Stimulated activated CD4-positive, alpha-beta T cell treated with anti-CD3 and anti-CD28 coated beads, TNF-alpha, amount 100 ng/mL, for 24 hours (primary cell): Measurements from ENCODE around the gene FLT3LG.

Source experiments
- DNase-seq, 3 experiments: peaks; one replicate each; pipeline ENCODE4 v3.0.0-alpha.2; 2020; ENCODE audit warnings: low read depth in 3 of 3

Gene FLT3LG, protein sequence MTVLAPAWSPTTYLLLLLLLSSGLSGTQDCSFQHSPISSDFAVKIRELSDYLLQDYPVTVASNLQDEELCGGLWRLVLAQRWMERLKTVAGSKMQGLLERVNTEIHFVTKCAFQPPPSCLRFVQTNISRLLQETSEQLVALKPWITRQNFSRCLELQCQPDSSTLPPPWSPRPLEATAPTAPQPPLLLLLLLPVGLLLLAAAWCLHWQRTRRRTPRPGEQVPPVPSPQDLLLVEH

DNA sequence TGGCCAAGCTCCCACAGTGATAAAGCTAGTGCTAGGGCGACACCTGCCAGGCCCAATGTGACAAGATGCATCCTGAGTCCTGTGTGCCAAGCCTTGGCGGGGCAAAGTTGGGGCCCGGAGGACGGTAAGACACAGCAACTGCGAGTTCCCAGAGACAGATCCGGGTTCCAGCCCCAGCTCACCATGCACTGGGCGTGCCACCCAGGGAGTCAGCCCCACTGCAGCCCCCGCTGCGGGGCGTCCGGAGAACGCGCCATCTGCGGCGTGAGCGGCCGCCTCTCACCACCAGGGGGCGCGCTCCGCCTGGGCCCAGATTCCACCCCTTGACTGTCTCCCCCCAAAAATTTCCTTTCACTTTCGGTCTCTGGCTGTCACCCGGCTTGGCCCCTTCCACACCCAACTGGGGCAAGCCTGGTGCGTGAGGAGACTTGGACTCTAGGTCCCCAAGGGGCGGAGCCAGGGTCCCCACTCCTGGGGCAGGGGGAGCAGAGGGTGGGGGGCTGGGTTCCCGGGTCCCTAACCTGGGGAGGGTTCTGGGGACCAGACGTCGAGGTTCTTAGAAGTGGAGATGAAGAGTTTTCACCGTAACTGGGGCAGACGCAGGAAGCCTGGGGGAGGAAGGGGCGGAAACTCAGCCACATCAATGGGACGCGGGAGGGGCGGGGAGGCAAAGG, at the start of gene FLT3LG:
Gene FLT3LG (plus strand): TSS at position 348 of the 674 bp plus-strand sequence. CDS start 425 bp downstream, outside the sequence.
- DNase-seq, result peak; percentile 79 to 86 (median 82)

DNA sequence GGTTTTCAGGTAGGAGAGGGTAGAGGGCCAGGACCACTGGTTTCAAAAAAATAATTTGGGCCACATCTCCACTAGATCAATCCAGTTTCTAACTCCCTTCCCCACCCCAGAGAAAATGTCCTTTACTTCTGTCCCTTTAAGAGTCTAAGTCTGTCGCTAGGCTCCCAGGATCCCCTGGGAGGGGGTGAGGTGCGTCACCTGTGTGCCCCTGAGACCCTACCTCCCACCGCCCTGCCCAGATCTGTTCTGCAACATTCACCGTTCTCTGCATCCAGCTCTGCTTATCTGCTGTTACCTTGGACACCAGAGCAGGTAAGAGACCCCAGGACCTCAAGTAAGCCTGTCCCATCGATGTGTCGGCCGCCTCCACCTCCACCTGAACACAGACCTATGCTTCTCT, 48.8 kb upstream of the FLT3LG start, which contains the start of gene GFY:
Gene GFY (plus strand): TSS at position 211 of the 400 bp plus-strand sequence. CDS start 1,043 bp downstream, outside the sequence.
- DNase-seq, result no peak

DNA sequence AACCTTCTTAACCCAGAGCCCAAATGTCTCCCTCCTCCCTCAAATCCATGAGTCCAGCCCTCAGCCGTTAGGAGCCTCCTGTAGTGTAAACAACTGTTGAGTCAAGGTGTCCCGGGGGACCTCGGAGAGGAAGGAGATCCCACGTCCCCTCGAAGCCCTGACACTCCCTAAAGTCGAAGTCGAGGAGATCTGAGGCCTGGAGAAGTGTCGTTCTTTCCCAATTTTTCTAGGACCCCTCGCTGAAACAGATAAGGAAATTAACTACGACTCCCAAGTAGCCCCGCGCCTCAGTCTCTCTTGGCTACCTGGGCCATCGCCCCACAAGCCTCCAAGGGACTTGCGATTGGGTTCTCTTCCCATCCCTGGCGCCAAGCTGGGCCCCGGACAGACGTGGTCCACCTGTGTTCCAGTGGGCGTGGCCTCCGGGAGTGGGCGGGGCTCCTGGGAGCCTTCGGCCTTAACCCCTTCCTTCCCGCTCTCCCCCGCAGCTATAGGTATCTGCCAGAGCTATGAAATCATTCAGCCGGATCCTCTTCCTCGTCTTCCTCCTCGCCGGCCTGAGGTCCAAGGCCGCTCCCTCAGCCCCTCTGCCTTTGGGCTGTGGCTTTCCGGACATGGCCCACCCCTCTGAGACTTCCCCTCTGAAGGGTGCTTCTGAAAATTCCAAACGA, 48.0 kb upstream of the FLT3LG start:
- DNase-seq, result peak in 1 of 3 experiments; percentile 46

DNA sequence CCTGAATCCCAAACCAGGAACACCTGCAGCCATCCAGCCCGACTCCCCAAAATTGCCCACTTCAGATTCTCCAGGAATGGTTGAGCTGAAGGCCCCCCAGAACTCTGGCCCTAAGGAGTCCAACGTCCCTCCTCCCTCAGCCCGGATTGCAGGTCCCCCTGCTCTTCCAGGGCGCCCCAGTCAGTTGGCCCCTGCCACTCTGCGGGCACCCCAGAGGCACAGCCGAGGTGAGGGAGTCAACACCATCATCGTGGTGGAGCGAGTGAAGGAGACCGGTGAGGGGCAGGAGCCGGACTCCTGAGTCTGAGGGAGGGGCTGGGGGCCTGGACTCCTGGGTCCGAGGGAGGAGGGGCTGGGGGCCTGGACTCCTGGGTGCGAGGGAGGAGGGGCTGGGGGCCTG, 46.7 kb upstream of the FLT3LG start:
- no peak for DNase-seq

DNA sequence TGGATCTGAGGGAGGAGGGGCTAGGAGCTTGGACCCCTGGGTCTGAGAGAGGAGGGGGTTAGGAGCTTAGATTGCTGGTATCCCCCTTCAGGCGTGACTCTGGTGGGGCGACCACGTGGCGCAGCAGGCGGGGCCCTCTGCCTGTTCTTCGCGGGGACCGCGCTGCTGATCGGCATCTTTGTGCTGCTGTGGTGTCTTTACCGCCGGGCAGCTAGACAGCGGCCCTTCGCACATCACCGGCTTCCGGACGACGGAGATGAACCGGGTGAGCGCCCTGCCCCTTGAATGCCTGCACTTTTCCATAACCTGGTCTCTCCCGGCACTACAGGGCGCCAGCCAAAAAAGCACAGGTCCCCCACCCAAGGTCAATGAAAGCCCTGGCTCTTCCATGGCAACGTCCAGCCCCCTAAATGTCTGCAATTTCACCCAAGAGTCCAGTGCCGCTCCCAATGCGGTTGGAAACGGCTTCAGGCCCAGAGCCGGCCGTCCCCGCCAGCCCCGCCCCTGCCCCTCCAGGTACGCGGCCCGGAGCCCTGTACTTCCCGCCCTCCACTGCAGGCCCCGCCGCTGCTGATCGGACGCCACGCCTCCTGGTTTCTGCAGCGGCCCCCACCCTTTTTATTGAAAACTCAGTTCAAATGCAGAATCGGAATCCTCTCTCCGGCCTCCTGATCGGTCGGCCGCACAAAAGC, 46.0 kb upstream of the FLT3LG start:
- no peak for DNase-seq

DNA sequence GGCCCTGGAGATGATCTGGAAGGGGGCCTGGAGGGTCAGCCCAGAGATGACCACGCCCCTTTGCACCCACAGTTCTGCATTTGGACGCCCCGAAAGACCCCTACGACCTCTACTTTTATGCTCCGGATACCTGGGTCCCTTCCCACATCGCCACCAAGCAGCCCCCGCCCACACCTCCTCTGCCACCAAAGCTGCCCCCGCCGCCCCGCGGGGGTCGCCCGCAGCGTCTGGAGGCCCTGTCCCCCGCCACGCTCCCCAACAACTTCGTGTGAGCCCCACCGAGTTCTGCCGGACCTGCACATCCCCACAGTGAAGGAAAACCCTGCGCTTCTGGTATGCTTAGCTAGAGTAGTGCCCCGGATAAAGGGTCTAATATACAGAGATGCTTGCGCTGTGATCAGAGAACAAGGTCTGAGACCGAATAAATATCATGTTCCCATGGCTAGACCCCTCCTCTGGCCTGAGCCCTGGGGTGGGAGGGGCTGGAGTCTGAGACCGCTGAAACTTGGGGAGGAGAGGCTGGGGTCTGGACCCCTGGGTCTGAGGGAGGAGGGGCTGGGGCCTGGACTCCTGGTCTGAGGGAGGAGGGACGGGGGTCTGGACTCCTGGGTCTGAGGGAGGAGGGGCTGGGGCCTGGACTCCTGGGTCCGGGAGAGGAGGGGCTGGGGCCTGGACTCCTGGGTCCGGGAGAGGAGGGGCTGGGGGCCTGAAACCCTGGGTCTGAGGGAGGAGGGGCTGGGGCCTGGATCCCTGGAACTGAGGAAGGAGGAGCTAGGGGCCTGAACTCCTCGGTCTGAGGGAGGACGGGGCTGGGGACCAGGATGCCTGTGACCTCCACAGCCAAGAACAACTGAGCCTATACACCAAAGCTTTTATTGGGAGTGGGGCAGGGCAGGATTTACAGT, 45.2 kb upstream of the FLT3LG start:
- no peak for DNase-seq

DNA sequence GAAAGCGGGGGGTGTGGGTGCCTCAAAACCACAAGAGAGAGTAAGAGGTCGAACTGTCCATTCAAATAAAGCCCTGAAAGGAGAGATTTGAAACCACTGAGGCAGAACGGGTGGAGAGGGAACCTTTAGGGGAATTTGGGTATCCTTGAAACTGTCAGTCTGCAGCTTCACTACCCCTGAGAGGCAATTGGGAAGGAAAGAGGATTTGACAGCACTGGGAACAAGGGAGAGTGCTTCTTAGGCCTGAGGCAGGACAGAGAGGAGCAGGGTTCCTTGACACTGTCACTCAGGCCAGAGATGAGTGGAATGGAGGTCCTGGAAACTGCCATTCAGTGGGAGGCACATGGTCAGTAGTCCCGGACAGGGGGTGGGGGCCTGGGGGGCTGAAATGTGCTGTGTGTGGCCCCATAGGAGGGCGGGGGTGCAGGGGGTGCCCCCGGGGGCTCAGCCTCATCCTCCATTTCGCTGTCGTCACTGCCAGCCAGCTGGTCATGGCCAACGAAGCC, 43.8 kb upstream of the FLT3LG start:
- DNase-seq, result no peak

DNA sequence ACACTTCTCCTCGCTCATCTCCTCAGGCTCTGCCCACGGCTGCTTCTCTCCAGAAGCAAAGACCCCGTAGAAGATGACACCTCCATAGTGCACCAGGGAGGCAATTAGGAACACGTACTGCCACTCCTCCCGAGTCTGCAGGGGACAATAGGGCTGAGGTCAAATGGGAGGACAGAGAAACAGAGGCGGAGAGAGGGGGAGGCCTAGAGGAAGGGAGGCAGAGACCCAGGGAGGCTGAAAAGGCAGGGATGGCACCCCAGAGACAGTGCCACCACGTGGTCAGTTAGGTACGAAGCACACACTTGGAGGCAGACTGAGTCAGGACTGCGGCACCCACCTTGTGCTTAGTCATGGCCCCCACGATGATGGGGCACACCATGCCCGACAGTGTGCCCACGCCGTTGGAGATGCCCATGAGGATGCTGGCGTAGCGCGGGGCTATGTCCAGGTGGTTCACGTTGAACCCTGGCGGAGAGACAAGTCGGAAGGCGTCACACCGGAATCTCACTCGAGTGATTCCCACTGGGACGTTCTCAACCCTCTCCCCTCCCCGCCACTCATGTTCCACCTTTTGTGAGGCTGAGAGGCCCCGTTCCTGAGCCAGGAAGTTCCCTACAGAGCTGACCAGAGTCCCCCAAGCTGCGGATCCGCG, 43.2 kb upstream of the FLT3LG start:
- DNase-seq, result peak in 1 of 3 experiments; percentile 36

DNA sequence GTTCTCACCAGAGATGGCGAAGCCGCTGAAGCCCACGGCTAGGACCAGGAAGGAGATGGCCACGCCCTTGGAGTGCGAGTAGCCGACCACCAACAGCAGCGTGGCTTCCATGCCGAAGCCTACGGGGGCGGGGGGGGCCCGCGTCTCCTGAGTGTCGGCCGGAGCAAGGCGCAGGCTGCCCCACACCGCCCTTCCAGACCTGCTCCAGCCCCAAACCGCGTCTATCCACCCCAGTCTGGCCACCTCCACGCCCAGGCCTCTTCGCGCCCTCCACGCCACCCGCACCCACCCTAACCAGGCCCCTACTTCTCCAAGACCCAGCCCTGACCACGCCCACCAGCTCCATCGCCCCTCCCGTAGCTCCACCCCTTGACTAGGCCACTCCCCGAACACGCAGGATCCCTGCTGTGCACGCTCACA, 42.7 kb upstream of the FLT3LG start:
- peak in 1 of 3 experiments; percentile 34 for DNase-seq

DNA sequence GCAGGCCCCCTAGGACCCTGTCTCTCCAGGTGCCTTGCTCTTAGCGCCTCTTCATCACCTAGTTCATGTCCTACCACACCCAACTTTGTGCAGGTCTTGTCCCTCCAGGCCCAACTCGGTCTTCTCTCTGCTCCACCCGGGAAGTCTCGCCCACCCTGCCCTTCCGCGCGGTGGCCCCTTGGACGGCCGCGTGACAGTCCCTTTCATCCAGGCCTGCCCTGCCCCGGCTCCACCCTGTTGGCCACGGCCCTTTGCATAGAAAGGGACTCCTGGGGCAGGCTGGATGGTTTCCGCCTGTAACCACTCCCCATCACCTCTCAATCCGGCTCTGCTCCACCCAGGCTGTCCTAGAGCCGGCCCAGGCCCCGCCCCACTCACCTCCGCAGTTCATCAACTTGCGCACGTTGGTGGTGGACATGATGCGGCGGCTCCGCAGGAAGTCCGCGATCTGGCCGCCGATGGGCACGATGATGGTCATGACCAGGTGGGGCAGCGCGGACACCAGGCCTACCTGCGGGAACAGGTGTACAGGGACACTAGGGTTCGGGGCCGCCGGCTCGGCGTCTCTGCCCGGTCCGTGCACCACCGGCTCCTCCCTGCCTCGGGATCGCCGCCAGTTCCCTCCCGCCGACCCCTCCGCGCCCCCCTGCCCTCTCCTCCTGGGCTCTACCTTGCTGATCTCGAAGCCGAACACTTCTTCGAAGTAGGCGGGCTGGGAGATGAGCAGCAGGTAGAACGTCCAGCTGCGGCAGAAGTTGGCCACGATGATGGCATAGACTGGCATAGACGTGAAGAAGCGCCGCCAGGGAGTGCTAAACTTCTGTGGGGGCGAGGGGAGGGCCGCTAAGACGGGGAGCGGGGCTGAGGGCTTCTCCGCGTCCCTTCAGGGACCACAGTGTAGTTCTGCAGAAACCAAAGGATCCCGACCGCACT, 41.6 kb upstream of the FLT3LG start:
- DNase-seq, result peak in 1 of 3 experiments; percentile 23

DNA sequence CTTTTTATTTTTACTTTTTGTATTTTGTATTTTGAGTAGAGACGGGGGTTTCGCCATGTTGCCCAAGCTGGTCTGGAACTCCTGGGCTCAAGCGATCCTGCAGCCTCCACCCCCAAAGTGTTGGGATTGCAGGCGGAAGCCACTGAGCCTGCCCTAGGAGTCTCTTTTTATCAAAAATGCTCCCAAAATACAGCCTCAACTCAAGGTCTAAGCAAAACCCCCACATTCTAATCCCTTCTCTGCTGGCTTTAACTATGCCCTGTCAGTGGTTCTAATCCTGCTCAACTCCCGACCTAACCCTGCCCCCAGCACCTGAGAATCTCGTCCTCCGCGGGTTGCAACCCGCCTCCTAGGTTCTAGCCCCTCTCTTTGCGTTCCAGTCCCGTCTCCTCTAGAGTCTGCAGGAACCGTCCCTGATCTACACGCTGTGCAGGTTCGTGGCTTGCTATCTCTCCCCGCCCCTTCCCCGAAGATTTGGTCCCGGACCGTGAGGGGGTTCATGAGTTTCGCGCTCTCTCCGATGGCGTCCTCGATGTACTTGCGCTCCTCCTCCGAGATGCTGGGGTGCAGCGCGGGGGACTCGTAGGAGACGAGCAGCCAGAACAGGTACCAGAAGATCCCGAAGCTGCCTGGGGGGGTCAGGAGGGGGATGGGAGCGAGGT, 40.6 kb upstream of the FLT3LG start:
- DNase-seq, result no peak

DNA sequence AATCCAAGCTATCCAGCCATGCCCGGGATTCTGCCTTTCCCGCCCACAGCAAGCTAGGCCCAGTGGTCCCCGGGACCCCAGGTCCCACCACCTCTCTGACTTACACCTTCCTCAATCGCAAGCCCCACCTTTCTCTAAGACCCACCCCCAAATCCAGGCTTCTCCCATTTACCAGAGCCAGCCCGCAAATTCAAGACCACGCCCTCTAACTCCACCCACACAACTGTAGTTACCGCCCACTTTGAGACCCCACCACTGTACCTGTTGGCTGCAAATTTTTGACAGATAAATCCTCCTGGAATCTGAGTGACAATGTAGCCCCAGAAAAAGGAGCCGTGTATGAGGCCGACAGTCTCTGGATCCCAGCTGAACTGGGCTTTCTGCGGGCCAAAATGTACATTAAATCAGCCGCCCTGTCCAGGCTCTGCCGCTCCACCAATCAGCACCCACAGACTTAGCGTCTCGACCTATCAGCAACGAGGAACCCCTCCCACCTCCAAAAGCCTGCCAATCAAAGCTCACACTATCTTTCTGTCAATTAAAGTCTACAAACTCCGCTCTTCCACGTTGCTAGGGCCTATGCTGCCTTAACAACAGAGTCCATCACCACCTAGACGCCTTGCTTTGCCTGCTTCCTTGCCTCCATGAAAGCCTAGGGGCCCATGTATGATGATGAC, 39.0 kb upstream of the FLT3LG start:
- no peak for DNase-seq

DNA sequence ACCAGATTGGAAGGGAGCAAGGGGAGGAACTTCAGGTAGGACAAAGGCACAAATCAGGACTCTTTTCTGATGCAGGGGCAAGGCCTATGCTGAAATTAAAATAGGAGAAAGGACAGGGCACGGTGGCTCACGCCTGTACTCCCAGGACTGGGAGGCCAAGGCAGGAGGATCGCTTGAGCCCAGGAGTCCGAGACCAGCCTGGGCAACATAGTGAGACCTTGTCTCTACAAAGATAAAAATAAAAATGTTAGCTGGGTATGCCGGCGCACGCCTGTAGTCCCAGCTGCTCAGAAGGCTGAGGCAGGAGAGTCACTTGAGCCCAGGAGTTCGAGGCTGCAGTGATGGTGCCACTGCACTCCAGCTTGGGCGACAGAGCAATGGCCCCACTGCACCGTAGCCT, 38.3 kb upstream of the FLT3LG start:
- no peak for DNase-seq

DNA sequence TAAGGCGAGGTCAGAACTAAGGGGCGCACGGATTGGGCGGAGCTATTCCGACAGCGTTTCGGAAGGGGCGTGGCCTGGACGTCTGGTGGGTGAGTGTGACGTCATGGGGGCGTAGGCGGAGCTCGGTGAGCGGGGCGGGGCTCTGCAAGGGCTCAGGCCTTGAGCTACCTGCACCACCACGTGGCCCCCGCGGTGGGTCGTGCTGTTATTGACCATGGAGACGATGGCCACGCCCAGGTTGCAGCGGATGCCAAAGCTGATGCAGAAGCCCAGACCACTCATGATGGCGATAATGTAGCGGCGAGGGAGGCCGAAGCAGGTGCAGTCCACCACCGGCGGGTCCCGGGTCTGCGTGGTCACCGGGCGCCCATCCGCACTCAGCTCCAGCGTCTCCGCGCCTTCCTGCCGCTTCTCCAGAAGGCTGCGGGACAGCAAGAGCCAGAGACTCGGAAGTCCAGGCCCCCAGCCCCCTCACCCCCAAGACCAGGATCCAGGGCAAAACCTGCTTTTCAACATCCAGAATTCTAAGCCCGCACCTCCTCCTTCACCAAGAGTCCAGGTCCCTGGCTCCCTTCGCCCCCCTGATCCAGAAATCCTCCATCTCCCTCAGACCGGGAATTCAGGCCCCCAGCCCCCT, 37.5 kb upstream of the FLT3LG start:
- DNase-seq, result peak in 2 of 3 experiments; percentile 38 to 67

DNA sequence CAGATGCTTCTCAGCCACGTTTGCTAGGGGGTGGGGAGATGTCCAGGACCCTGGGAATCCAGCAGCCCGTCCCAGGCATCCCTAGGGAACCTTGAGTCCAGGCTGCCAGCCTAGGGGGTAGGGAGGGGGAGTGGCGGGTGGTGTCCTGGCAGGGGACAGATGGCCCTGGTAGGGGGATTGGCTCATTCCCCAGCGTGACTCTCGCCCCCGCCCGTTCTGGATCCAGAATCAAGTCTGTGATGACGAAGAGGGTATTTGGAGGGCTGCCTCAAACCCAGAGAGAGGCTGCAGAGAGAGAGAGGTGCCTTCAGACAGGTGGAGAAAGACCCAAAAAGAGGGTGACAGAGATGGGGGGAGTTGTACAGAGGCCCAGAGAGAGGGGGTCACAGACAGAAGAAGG, 36.8 kb upstream of the FLT3LG start:
- no peak for DNase-seq

DNA sequence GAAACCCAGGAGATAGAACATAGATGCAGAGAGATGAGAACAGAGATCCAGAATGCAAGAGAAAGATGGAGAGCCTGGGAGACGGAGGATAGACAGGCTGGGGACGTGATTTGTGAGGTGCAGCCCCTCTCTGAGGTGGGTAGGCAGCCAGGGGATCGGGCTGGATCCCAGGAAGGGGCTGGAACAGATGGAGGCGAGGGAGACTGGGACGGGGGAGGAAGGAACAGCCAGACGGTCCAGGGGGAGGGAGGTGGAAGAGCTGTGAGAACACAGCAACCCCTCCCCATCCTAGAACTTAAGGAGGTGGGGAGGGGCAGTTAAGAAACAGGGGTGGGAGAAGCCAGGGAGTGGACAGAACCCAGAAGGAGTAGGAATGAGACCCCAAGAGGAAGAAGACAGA, 35.8 kb upstream of the FLT3LG start:
- DNase-seq, result no peak

DNA sequence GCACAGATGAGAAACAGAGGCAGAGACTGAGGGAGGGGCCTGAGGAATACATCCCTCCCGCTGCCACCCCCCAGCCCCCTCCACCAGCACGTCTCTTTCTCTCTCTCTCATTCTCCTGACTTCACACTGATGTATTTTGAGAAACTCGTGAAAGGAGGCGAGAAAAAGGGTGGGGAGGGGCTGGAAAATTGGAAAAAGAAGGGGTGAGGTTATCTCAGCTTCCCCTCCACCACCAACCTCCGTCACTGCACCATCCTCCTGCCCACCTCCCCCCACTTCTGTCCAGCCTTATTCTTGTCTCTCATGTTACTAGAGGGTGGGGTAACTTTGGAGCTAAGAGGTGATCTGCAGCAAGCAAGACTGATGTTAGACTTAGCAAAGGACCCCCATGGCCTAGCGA, 34.2 kb upstream of the FLT3LG start:
- DNase-seq, result no peak
